HG03025 (cell line): Measurements from ENCODE around the gene KIF2C.
"Not testable (repeated sequence)": the region's sequence is repeated elsewhere in the genome, so short reads cannot be mapped to it uniquely, and the experiment has no call there.

Source experiments
- ATAC-seq: cut with Tn5 transposase; IDR thresholded peaks from one replicate; pipeline ENCODE4 v1.9.1; 2021; ENCODE audit warnings: mild to moderate bottlenecking, moderate library complexity; ENCODE audit not compliant: unreplicated experiment, low FRiP score

Gene KIF2C

DNA sequence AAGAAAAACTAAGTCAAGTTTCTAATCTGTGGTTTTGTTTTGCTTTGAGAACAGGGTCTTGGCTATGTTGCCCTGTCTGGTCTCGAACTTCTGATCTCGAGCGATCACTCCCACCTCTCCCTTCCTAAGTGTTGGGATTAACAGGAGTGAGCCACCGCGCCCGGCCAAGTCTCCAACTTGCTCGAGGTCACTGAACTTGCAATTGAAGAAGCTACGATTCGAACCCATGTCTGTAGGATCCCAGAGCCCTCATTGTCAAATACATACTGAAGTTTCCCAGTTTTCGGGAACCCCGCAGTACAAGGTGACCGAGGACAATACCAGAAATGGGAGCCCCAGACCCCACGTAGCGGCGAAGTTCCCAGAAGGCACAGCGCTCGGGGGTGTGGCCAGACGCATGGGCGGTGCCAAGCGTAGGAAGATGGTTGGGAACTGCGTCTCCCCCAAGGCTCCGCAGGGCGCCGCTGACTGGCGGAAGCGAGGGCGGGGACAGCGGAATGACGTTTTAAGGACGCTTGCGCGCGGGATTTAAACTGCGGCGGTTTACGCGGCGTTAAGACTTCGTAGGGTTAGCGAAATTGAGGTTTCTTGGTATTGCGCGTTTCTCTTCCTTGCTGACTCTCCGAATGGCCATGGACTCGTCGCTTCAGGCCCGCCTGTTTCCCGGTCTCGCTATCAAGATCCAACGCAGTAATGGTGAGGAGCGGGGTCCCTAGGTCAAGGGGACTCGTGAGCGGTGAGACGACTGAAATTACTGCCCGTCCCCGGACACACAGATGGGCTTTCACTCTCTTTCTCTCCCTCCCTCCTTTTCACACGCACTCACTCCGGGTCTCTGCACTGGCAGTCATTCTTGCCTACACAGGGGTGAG is at the start of gene KIF2C:
Gene KIF2C (plus strand): TSS at position 531 of the 872 bp plus-strand sequence. CDS start 96 bp downstream, at position 627.
- ATAC-seq, result peak; percentile 91

GRCh38 chr1:44693159-44693558 is 46.5 kb upstream of the KIF2C start:
- ATAC-seq, result no peak

DNA sequence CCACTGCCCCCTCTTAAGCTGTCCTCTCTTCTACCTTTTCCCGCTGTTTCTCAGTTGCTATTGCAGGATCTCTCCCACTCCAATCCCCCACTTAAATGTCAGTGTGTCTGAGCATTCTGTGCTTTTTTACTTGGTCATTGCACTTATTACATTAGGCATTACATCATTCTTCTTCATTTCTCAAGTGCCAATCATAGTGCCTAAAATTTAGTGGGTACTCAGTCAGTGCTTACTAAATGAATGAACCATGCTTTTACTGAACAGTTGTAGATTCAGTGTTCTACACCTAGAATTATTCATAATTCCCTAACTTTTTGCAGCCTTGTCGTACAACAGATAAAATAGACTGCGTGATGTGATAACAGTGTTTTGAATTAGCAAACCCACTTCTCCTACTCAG is 45.7 kb upstream of the KIF2C start:
- no peak for ATAC-seq

DNA sequence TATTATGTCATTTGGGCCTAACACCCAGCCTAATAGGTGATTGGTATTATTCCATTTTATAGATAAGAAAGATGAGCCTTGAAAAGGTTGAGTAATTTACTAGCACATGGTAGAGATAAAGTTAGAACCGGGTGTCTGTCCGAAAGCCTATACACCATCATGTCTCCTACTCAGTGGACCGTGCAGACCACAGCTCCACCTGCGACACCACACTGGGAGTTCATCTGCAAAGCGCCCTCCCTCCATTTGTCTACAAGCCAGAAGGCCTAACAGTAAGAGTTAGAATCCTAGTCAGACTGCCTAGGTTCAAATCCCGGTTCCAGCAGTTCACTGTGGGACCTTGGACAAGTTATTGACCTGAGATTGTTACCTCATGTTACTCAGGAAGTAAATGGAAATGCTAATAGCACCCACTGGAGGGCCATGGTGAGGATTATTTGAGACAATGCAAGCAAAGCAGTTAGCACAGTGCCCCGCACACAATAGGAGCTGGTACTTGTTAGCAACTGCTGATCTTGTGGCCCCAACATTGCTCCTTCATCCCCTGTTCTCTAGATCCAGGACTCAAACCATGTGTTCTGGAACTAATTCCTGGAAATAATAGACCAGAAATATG is 44.7 kb upstream of the KIF2C start:
- no peak for ATAC-seq

GRCh38 chr1:44695671-44696070 is 44.0 kb upstream of the KIF2C start:
- no peak for ATAC-seq

GRCh38 chr1:44696101-44696500 is 43.5 kb upstream of the KIF2C start:
- ATAC-seq, result no peak

- no peak for ATAC-seq
Observed at GRCh38 chr1:44696789-44697345, 42.8 kb upstream of the KIF2C start.

DNA sequence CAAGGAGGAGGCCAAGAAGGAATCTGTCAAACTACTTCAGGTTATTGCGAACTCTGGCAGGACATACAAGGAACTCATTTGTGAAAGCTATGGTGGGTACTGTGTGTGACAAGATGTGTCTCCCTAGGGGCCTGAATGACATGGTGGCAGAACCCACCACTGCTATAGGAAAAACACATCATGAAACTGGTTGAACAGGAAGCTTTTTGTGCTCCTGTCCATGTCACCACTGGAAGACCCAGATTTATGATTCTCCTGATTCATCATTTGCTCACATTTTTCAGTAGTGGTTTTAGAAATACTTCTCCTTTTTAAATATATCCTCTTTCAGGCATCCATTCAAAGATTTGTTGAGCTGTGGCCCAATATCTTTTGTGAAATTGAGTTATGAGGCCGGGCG is 41.5 kb upstream of the KIF2C start:
- ATAC-seq, result no peak

DNA sequence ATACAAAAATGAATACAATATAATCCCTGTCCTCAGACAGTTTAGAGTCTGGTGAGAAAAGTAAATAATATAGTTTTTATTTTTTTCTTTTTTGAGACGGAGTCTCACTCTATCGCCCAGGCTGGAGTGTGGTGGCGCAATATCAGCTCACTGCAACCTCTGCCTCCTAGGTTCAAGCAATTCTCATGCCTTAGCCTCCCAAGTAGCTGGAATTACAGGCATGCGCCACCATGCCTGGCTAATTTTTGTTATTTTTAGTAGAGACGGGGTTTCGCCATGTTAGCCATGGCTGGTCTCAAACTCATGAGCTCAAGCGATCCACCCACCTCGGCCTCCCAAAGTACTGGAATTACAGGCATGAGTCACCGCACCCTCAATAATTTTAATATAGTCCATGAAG is 40.3 kb upstream of the KIF2C start:
- not testable (repeated sequence) for ATAC-seq

- no peak for ATAC-seq
Observed at GRCh38 chr1:44700573-44700972, 39.1 kb upstream of the KIF2C start.

- ATAC-seq, result no peak
Observed at GRCh38 chr1:44701141-44701573, 38.5 kb upstream of the KIF2C start.

DNA sequence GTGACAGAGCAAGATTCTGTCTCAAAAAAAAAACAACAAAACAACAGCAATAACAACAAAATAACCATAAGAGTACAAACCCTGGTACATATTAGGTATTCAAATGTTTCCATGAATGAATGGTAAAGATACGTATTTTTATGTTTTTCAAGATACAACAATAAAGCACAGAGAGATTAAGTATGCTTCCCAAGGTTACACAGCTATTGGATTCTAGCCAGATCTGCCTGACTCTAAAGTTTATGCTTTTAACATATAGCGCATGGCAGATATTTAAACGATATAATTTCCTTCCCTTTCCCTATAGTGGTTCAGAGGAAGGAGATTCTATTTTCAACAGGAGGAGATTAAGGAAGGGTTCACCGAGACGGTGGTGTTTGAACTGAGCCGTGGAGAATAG is 34.2 kb upstream of the KIF2C start:
- no peak for ATAC-seq

- no peak for ATAC-seq
Observed at GRCh38 chr1:44705938-44706337, 33.7 kb upstream of the KIF2C start.

GRCh38 chr1:44707112-44707881 is 32.3 kb upstream of the KIF2C start:
- no peak for ATAC-seq

DNA sequence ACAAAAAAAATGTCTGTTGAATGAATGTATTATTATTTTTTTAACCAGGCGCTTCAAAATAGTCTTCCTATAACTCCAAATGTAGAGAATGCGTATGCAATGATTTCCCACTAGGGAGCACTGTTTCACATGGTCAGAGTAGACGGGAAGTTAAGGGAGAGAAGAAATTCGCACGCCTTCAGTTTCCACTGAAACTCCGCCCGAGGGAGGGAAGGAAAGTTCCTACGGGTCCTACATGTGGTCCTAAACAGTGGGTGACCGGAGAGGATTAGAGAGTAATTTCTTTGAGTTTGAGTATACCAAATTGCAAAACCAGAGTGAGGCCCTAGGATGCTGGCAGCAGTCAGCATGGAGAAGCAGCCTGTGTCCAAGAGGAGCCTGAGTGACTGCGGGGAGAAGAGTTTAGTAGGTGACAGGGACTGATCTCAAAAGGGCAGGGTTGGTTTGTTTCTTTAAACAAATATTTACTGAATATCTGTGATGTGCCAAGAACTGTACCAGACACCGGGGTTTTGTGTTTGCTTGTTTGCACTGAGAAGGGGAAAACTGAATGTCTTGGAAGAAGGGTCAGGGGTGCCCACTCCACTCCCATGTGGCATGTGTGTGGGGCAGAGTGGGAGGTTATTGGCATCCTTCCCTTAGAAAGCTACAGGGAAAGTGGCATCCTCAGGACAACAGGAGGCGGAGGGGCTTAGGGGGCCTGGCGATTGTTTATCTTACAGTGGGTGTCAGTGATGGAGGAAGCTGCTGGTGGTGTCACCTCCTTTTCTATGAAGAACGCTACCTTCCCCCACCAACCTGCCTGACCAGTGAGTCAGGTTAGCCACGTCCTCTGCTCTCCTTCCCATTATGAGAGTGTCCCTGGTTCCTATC is 31.4 kb upstream of the KIF2C start:
- ATAC-seq, result no peak

DNA sequence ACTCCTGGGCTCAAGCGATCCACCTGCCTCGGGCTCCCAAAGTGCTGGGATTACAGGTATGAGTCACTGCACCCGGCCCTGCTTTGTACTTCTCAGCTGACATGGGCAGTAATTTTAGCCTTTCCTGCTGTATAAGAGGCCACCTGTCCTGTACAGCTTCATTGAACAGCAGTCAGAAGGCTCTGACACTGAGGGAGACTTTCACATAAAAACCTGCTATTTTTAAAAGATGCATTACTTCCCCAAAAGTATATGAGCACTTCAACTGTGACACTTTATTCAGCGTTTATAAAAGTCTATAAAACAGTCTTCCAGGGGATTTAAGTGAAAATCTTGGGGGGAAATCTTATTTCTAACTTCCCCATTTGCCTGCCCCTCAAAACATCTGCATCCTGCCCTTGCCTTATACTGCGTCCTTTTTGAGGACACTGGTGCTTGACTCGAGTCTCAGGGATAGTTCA is 26.3 kb upstream of the KIF2C start:
- no peak for ATAC-seq

DNA sequence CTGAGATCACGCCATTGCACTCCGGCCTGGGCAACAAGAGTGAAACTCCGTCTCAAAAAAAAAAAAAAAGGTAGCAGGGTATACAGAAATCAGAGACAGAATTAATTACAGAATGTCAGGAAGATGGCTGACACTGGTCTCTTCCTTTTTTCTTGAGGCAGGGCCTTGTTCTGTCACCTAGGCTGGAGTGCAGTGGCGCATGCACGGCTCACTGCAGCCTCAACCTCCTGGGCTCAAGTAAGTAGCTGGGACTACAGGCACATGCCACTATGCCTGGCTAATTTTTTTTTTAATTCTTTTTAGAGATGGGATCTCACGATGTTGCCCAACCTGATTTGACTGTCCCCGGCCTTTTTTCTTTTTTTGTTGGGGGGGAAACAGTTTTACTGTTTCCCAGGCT is 25.1 kb upstream of the KIF2C start:
- no peak for ATAC-seq

DNA sequence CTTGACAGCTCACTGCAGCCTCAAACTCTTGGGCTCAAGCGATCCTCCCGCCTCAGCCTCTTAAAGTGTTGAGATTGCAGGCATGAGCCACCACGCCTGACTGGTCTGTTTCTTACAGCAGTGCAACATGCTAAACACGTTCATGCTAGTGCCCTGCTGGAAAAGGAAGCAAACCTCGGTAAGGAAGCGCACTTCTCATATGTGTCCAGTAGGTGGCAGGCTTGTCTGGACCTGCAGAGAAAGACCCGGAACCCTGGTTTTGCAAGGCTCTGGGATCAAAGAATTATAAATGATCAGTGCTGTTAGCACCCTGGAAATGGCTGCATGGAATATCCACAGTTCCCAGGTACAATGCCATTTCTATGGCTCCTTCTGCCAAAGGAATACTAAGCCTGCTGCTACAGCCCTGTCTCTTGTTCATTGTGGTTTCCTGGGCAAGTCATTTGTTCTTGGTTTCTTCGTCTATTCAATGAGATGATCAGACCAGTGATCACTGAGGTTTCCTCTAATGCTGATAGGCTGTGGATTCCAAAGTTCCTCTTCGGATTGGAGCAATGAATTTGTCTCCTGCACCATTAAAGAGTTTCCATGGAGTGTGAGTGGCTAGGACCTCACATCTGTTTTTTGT is 24.6 kb upstream of the KIF2C start:
- ATAC-seq, result no peak

DNA sequence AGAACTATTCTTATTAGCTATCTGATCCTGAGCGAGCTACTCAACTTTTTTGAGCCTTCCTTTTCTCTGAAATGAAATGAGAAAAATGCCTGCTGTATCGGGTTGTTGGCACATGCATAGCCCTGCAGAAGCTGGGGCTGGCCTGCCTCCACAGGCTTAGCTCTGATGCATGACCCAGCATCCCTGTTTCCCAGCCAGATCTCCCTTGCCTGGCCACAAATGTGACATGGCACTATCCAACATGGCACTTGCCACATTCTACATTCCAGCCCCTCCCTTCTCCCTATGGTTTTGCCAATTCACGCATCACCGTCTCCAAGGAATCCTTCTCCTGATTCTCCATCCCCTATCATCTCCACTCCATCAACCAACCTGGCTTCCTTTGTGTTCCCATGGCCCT is 22.5 kb upstream of the KIF2C start:
- no peak for ATAC-seq
